Superior temporal gyrus (tissue), 1 donor: ENCODE results near the gene COL27A1.

Source experiments
- DNase-seq: peaks from one replicate; pipeline ENCODE4 v3.0.0-alpha.2; 2016; ENCODE audit errors: extremely low spot score

COL27A1 gene

DNA sequence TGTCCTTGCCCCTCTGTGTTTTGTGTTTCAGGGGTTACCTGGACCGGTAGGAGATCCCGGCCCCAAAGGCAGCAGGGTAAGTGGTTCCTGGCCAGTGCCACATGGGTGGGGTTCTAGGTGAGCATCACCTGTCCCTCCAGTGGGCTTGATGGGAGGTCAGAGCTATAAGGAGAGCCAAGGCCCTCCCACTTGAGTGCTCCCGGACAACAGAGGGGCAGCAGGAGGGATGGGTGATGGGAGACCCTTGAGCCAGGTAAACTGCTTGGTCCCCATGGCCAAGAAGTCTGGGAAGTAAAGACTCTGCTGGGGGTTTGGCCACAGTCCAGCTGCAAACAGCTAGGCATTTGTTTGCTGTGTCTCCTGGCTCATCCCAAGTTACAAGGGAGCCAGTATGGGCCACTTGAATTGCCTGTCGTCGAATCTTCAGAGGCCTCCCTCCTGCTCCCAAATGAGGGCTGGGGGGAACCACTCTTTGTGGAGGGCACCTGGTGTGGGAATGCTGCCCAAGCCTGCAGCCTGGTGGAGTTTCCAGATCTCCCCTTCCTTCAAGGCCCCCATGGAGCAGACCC lies 51.0 kb downstream of the COL27A1 start:
- DNase-seq: no peak

DNA sequence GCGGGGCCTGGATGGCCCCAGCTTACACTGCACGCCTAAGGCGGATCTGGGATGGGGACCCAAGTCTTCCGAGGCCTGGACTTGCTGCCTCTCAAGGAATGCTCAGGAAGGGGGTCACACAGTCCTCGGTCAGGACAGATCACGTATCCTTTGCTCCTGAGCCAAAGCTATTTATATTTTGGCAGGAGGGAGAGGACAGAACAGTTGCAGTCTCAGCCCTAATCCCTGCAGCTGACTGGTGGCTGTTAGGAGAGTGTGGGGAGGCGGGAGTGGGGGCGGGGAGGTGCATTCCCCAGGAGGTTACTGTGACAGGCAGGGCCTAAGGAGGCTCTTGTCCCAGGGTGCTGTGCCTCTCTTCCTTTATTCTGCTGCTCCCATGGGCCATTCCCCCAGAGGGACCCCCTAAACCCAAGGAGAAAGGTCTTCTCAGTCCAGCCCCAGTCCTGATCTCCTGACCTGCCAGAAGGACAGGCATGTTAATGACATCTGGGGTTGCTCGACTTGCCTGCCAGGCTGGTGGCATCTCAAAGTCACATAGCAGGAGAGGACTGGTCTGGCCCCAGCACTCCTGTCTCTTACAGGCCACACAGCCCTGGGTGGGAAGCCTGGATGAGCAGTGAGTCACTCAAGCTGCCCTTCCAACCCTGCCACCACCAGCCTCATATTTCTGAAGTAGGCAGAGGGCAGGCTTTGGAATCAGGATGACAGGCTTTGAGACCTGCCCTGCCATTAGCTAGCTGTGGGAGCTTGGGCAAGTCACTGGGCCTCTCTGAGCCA lies 51.9 kb downstream of the COL27A1 start:
- no peak for DNase-seq

DNA sequence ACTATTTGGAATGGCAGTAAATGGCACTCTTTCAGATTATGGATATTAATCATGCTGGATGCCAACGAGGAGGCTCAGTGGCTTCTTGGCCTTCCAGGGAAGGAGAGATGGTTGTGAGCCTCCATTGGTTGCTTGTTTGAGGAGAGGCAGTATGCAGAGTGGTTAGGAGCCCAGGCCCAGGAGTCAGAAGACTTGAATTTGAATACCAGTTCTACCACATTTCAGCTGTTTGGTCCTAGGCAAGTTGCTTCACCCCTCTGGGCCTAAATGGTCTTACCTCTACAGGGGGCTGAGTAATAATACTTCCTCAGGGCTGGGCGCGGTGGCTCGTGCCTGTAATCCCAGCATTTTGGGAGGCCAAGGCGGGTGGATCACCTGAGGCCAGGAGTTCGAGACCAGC lies 52.5 kb downstream of the COL27A1 start:
- no peak for DNase-seq

DNA sequence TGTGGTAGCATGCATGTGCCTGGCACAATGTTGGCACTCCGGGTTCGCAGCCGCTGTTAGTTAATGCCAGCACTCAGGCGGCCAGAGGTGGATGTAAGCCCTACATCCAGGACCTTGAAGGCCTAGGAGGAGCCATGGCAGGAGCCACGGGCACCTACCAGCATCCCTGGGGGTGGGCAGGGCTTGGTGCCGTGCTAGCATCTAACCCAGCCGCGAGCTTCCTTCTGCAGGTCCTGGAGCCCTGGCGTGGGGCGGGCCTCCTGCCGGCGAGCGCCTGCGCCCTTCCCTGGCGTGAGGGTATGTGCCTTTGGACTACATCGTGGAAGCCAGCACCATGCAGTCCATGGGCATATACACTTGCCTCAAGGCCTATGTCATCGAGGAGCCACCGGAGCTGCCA lies 53.8 kb downstream of the COL27A1 start:
- no peak for DNase-seq

DNA sequence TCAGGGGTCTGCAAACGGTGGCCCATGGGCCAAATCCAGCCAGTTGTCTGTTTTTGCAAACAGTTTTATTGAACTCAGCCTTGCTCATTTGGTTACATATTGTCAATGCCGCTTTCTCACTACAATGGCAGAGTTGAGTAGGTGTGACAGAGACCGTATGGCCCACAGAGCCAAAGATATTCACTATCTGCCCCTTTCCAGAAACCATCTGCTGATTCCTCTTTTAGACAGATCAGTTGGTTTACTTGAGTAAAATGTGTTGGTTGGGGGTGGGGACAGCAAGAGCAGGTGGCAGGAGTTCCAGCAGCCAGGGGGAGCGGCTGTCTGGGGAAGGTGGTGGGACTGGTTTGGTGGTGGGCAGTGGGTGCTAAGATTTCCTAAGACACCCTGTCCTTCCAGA lies 54.8 kb downstream of the COL27A1 start:
- no peak for DNase-seq

DNA sequence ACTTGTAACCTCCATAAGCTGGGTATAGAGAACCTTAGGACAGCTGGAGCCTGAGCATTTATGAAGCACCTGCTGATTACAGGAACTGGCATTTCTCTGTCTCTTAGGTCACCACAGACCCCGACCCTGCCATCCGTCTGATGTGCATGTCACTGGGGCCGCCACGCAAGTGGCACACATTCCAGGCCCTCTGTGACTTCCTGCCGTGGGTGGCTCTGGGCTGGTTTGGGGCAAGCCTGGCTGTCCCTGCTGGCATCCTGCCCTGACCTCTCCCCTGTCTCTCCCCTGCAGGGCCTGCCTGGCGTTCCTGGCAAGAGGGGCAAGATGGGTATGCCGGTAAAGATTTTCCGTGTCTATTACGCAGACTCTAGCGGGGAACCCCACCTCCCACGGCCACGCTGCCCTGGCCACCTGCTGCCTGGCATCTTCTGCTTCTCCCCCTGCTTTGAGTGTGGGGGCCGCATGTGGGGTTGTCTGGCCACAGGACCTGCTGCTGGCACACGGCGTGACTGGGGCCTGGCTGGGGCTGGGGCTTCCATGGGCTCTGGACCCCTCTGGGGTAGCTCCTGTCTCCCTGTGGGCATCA lies 55.4 kb downstream of the COL27A1 start:
- DNase-seq: no peak

DNA sequence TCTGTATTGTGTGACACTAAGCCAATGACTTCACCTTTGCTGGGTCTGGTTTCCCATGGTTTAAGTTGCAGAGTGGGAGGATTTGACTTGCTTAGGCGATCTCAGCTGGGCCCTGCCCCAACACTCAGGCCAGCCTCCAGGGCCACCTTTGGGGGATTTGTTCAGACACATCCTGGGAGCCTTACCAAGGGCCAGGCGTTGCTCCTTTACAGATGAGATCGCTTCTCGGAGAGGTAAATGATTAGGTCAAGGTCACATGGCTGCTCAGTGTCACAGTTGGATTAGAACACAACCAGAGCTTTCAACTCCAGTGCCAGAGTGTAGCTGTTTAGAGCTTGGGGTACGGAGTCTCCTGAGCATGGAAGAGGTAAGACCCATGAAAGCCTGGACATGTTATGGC lies 57.5 kb downstream of the COL27A1 start:
- DNase-seq: no peak

DNA sequence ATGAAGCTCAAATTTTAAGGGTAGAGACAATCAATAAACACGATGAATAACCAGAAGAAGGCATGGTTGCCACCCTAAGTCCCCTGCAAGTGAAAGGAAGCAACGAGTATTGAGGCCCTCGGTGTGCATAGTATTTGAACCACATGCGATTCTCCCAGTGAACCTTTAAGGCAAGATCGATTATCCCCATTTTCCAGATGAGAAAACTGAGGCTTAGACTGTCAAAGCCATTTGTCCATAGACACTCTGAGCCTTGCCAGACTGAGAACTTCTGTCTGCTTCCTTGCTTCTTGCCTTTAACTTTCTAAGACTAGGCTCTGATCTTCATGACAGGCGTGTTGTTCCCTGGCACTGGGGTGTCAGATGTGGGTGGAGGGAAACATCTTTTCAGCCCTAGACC lies 58.2 kb downstream of the COL27A1 start:
- DNase-seq: no peak

DNA sequence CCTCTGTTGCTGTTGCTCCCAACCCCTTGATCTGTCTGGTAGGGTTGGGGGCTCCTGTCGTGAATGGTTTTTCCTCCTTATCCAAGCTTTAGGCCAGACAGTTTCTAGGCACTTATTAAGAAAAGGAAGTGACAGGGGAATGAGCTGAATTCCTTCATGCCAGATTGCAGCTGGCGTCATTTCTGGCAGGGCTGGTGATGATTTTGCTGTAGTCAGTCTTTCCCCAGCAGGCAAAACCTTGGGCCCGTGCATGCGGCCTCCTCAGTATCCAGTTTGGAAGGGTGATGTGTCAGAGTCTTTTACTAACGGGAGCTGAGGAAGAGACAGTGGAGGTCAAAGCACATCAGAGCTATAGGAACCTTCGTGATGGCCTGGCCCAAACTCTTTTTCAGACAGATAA lies 58.8 kb downstream of the COL27A1 start:
- DNase-seq: no peak

DNA sequence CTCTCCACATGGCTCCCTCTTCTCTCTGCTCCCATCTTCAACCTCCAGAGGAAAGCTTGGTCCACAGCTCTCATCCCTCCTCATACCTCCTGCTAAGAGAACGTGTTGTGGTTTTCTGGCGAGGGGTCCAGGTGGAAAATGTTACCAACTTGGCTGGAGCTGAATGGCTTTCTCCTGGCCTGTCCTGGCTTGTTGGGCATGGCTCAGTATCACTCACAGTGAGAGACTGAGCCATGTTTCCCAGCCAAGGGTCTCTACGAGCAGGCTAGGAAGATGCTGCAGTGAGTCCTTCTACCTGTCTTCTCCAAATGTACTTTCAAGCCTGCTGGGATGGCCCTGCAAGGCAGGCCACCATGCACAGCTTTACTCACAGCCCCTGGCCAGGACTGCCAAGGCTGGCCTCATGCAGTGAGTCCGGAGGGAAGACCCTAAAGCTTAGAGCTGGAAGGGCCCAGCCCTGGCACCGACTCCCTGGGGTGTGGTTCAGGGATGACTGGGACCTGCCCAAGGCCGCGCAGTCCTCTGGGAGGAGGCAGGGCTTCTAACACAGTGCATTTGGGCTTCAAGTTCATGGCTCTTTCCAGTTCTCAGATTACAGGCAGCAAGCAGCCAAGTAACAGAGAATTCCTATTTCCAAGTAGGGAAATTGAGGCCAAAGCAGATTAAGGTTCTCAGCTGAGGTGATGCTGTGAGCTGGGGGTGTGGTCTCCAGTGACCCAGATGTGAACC lies 59.5 kb downstream of the COL27A1 start:
- DNase-seq: no peak

DNA sequence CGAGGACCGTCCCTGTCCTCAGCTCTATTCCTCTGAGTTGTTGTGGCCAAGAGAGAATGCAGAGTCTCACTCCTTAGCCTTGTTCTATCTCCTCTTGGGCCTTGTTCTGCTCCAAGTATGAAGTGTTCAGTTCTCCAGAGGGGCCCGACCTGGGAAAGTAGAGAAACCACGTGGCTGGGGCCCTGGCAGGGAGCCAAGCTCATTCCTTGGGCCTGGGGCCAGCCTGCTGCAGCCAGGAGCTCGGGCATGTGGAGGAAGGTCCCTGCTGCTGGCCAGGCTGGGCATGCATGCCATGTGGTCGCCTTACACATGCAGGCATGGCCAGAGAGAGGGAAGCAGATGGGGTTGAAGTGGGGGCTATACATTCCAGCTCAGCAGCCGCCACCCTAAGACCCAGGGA lies 60.7 kb downstream of the COL27A1 start:
- no peak for DNase-seq

DNA sequence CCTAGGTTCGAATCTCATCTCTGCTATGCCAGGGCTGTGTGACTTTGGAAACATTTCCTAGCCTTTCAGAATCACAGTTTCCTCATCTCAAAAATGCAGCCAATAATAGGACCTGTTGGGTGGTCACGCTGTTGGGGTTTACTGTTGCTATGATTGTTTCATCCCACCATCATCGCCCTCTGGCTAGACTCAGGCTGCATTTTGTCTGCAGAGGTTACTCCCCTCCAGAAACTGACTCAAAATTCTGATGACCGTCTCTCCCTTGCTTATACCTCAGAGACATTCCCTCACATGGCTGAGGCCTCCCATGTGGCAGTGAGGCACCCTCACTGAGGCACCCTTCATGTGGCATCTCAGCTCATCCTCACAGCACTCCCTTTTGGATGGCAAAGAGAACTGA lies 61.6 kb downstream of the COL27A1 start:
- no peak for DNase-seq

DNA sequence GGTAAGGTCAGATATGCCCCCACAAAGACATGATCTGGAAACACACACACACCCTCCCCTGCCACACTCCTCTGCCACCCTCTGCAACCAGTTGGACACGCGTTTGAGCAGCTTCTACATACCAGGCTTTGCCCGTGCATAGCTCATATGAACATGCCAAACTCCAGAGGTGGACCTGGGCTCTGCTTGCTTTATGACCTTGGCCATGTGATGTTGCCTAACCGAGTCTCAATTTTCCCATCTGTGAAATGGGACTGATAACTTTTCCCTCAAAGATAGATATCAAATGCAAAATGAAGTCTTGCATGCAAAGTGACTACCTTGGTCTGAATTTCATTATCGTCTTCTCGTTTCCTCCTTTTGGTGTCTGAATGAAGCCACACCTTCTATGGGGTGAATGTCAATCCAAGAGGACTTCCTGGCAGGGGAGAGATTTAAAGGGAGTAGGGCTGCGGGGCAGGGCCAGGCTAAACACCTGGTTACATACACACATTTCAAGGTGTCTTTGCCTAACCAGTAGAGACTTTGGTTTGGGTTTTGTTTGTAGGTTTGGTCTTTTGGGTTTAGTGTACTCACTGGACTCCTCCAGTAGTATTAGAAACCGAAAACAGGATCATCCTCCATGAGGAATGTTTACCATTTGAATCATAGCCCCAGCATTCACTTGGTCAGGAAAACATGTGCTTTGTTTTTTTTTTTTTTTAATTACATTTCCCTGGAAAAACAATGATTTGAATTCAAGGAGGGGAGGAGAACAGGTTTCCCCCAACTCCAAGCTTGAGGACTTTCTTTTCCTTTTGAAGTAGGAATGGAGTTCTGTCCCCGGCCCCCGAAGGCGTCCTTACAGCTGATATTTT lies 63.2 kb downstream of the COL27A1 start:
- DNase-seq: no peak

DNA sequence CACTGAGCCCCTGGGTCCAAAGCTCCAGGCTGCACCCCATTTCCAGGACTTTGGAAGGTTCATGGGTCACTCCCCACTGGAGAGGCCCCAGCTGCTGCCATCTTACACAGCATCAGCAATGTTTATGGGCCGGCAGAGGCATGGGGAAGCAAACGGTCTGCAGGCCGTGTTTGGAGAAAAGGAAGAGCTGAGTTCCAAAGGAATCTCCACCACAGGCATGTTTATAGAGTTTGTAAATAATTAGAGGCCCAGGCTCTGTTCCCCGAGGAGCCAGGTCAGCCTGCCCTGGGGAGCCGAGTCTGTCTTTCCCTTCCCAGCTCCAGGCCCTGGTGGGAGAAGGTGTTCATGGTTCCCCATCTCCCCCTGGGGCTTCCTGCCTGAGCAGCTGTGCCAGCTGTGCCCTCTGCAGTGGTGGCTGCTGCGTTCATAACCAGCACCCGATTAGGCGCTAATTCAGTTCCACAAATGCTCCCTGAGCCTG lies 64.8 kb downstream of the COL27A1 start:
- DNase-seq: no peak

DNA sequence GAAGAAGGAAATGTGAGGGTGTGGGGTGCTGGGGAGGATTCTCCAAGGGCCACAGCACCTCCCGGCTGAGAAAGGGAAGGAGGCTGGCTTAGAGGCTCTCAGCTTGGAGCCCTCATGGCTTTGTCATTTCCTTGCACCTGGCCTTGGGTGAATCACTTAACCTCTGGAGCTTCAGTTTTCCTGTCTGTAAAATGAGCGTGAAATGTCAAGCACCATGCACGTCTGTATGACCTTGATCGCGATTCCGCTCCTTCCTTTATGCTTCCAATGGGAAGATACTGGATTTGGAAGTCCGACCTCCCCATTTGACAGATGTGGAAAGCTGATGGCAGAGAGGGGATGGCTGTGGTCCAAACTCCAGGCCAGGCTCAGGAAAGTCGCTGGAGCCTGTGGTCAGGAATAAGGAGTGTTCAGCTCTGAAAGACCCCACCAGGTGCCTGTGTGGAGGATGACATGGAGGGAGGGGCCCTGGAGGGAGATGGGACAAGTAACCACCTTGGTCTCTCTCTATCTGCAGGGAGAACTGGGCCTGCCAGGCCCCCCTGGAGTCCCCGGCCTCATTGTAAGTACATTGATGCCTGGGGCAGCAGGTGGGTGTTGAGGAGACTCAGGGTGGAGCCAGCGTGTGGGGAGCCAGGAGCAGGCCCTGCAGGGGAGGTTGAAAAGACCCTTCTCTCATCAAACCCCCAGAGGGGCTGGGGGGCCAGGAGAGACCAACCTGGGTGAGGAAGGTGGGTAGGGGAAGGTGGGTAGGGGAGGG lies 66.5 kb downstream of the COL27A1 start:
- no peak for DNase-seq

DNA sequence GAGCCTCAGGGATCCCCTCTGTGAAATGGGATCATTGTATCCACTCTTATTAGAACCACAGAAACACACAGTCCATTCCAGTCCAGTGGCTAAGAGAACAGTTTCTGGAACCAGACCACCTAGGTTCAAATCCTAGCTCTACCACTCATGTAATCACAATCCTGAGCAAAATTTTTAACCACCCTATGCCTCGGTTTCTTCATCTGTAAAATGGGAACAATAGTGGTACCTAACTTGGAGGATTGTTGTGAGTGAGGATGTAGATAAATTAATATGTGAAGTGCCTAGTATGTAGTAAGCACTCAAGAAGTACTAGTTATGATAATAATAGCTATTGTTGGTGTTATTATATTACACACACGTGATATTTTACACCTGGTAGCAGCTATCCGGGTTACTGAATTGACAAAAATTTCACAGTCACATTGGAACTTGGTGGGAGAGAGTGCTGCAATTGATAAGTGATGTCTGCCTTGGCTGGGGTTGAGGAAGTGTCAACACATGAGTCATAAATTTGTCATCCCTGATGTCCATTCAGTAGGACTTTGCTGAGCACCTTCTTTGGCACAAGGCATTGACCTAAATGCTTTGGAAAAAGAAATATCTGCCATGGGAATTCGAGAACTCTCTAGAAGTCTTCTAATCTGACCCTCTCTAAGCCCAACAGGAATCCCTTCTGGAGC lies 68.4 kb downstream of the COL27A1 start:
- DNase-seq: no peak

DNA sequence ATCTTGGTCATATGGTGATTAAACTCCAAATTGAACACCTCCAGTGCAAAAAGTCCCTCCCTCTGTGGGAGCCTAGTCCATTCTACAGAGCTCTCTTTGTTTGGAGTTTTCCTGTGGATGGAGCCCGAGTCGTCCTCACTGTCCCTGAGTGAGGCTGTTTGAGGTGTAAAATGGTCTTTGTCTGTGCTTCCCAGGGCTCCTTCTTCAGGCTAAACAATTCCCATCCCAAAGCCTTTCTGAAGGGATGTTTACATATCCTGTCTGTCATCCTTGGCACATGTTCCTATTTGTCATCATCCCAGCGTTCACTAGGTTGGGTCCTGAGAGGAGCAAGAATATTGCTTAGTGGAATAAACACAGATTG lies 68.9 kb downstream of the COL27A1 start:
- DNase-seq: no peak

DNA sequence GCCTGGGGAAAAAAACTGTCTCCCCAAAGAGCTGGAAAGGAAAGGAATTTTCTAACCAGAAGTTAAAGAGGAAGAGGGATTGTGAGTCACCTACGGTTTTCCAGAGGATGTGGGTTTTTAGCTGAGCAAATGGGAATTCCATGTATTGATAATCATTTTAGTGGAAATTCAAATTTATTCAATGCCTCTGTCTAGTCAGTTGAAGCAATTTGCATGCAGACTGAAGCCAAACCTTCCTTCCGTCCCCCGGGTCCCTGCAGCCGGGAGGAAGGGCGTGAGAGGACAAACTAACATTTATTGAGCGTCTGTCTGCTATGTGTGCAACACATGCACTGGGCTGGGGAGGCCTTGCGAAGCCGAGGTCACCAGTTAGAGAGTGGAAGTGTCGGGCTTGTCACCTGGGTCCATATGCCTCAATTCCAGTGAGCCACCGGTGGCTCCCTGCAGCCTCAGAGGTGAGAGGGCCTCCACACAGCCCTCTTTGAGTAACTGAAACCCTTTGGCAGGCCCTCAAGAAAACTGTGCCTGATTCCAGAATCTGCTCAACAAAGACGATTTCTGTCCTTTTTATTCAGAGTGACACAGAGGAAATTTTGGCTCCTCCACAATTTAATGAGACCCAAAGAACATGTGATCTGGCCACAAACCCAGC lies 70.3 kb downstream of the COL27A1 start:
- no peak for DNase-seq

DNA sequence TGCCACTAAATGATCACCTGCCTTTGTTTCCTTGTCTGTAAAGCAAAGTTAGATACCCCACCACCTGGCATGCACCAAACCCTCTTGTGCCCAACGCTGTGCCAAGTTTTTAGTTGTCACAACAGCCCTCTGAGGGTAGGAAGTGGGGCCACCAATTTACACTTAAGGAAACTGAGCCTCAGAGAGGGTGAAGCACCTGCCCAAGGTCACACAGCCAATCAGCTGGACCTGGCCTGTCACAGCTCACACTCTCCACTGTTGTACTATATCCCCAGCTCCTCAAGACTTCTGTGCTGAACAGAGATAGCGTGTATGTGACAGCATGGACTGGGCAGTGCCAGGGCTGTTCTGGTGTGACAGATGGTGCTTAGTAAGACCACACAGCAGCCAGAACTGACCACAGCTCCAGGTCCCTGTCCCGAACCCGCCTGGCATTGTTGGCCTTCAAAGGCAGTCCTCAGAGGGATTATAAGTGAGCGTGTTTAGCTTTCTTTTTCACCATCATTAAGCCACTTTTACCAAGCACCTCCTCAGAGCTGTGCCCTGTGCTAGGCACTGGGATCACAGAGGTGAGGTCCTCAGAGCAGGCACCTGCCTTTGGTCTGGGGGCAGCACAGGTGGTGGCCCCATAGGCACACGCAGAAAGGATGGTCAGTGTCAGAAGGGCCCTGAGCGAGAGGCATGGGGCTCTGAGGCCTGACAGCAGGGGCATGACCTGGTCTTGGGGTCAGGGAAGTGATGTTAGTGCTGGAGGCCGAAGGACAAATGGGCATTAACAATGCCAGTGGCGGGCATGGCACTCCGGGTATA lies 71.1 kb downstream of the COL27A1 start:
- no peak for DNase-seq
